ENCODE measurements around the gene PKDREJ.
"Not testable (repeated sequence)": the region's sequence is repeated elsewhere in the genome, so short reads cannot be mapped to it uniquely, and the experiment has no call there.

The PKDREJ gene, protein sequence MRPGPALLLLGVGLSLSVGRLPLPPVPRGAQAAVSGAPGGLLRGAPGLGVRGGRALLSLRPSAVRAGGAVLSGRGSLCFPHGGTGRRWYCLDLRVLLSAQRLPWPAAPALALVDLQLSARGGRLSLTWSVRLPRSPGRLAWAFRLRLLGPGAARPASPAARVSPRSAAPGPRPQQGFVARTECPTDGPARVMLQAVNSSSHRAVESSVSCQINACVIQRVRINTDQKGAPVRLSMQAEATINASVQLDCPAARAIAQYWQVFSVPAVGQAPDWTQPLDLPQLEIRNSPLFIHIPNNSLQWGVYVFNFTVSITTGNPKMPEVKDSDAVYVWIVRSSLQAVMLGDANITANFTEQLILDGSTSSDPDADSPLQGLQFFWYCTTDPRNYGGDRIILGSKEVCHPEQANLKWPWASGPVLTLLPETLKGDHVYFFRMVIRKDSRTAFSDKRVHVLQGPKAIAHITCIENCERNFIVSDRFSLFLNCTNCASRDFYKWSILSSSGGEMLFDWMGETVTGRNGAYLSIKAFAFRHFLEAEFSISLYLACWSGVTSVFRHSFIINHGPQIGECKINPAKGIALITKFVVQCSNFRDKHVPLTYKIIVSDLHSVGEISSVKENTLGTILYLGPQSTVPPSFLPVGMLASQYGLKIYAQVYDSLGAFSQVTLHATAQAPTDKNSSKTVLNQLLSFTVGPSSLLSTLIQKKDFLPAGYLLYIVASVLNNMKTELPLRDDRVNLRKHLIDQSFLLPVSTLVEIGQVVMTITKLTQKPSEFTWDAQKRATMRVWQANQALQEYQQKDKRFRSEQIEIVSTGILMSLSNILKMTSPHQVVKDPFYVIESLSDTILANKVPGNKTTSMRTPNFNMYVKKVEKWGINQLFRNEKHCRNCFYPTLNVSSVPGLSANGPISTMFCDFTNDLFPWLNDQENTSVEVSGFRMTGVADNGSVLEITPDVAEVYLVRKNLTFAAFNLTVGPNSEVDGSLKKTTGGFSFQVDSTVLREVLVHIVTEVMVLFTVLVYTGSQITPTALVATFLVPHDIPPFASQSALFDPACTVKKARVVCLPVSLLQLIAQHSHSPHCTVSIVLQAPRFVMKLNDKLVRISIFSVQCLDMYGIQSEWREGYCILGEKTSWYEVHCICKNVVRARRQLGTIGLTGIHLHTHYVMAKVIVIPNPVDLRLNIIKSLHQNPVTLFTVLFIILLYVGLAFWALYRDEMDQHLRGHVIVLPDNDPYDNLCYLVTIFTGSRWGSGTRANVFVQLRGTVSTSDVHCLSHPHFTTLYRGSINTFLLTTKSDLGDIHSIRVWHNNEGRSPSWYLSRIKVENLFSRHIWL (N-terminal part only)

DNA sequence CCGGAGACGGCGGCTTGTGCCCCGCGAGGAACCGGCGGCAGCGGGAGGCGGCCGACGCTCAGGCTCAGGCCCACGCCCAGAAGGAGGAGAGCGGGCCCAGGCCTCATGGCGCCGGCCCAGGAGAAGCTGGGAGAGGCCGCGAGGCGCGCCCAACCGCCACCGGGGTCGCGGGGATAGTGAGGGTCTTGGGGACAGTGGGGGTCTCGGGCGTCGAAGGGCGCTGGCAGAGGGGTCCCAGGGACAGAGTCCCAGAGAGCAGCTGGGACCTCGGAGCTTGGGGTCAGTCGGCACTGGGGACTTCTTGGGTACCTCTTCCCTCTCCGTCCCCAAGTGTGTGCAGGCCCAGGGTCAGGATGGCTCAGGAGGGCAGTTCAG, at the start of gene PKDREJ:
Gene PKDREJ (minus strand): TSS at position 128 of the 375 bp plus-strand sequence. CDS start 21 bp downstream, at position 107.
- H3K4me3 ChIP-seq (ENCODE audit: low read length) = no peak within 1 kb of the TSS
- no peak for TF ChIP-seq ZNF274 (IDR thresholded peaks at IDR 0.05; ENCODE audit: low read depth, low read length)

DNA sequence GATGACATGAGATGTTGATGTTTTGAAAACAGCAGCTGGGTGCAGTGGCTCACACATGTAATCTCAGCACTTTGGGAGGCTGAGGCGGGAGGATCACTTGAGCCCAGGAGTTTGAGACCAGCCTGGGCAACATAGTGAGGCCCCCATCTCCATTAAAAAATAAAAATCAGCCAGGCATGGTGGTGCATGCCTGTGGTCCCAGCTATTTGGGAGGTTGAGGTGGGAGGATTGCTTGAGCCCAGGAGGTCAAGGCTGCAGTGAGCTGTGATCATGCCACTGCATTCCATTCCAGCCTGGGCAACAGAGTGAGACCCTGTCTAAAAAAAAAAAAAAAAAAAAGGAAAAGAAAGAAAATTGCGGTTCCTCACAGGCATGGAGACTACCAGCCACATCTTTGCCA, 49.7 kb upstream of the PKDREJ start:
- not testable (repeated sequence) for H3K4me3 ChIP-seq (ENCODE audit: low read length)

DNA sequence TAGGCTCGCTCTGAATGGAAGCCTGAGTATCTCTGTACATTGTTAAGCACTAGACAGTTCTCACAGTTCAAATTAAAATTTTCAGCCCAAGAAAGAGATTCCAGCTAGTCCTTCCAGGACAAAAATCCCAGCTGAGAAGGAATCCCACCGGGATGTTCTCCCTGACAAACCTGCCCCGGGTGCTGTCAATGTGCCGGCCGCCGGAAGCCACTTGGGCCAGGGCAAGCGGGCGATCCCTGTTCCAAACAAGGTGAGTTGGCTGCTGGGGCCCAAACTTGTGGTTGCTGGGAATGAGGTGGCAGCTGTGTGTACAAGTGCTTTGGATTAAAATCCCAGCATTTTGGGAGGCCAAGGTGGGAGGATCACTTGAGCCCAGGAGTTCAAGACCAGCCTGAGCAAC, 48.9 kb upstream of the PKDREJ start:
- no peak overlapping the region for H3K4me3 ChIP-seq (ENCODE audit: low read length)
- TF ChIP-seq ZNF274 (IDR thresholded peaks at IDR 0.05; ENCODE audit: low read depth, low read length) = no peak

GRCh38 chr22:46309526-46310085, 46.5 kb upstream of the PKDREJ start:
- no peak overlapping the region for H3K4me3 ChIP-seq (ENCODE audit: low read length)
- TF ChIP-seq ZNF274 (IDR thresholded peaks at IDR 0.05; ENCODE audit: low read depth, low read length) = no peak

DNA sequence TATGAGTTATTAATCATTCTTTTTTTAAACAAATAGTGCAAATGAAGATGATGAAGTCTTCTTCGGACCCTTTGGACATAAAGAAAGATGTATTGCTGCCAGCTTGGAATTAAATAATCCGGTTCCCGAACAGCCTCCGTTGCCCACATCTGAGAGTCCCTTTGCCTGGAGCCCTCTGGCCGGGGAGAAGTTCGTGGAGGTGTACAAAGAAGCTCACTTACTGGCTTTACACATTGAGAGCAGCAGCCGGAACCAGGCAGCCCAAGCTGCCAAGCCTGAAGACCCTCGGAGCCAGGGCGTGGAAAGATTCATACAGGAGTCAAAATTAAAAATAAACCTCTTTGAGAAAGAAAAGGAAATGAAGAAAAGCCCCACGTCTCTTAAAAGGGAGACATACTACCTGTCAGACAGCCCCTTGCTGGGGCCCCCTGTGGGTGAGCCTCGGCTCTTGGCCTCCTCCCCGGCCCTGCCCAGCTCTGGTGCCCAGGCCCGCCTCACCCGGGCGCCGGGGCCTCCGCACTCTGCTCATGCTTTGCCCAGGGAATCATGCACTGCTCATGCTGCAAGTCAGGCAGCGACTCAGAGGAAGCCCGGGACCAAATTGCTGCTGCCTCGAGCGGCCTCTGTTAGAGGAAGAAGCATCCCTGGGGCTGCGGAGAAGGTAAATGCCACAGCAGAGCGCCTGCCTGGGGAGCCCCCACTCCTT, 45.3 kb upstream of the PKDREJ start:
- no peak for TF ChIP-seq ZNF274 (IDR thresholded peaks at IDR 0.05; ENCODE audit: low read depth, low read length)
- H3K4me3 ChIP-seq (ENCODE audit: low read length) = no peak overlapping the region

GRCh38 chr22:46303347-46303965, 40.3 kb upstream of the PKDREJ start:
- H3K4me3 ChIP-seq (ENCODE audit: low read length) = no peak overlapping the region
- TF ChIP-seq ZNF274 (IDR thresholded peaks at IDR 0.05; ENCODE audit: low read depth, low read length) = no peak

GRCh38 chr22:46300491-46300890, 37.3 kb upstream of the PKDREJ start:
- TF ChIP-seq ZNF274 (IDR thresholded peaks at IDR 0.05; ENCODE audit: low read depth, low read length) = no peak
- no peak overlapping the region for H3K4me3 ChIP-seq (ENCODE audit: low read length)

- H3K4me3 ChIP-seq (ENCODE audit: low read length) = no peak overlapping the region
- no peak for TF ChIP-seq ZNF274 (IDR thresholded peaks at IDR 0.05; ENCODE audit: low read depth, low read length)
Observed at GRCh38 chr22:46299101-46299500, 36.0 kb upstream of the PKDREJ start.

- TF ChIP-seq ZNF274 (IDR thresholded peaks at IDR 0.05; ENCODE audit: low read depth, low read length) = no peak
Observed at GRCh38 chr22:46297151-46297812, 34.1 kb upstream of the PKDREJ start.

DNA sequence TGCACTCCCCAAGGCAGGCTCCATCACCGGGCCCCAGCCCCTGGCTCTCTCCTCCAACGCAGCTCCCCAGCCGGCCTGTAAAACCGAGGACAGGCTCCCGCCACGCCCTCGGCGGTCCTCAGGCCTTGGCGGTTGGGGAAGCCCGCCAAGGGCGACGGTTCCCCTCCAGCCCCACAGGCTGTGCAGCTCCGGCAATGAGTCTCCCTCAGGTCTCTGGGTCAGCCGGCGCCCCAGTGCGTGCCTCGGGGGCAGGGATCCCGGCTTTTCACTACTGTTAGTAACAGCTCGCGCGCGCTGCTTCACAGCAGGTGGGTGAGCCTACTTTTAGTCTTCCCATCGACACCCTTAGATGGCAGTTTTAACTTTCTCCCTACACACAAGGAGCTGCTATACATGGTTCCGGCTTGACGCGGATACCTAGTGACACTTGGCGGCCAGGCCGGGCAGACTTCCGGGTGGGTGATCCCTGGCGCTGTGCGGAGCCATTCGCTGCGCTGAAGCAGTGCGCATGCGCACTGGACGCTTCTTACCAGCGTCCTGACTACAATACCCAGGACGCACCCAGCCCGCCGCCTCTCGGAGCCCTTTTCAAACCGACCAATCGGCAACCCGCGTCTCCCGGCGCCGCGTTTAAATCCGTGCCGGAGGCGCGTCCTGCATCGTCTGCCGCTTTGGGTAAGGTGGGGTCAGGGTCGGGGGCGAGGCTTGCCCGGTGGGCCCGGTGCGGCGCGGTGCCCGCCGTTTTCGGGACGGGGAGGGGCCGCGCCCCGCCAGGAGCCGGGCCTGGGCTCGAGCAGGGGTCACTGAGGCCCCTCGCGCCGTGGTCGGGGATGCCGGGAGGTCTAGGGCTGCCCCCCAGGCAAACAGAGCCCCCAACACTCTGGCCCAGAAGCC, 33.4 kb upstream of the PKDREJ start, which contains the start of gene GTSE1:
Gene GTSE1 (plus strand): TSS at position 614 of the 894 bp plus-strand sequence. CDS start 531 bp downstream, outside the sequence.
- peak within 1 kb of the TSS; percentile 76 for H3K4me3 ChIP-seq (ENCODE audit: low read length)
- no peak for TF ChIP-seq ZNF274 (IDR thresholded peaks at IDR 0.05; ENCODE audit: low read depth, low read length)

More at GRCh38 chr22:46297151-46297812, 34.1 kb upstream of the PKDREJ start:
- H3K4me3 ChIP-seq (ENCODE audit: low read length) = peak overlapping the region; percentile 76

GRCh38 chr22:46295277-46295971, 32.3 kb upstream of the PKDREJ start:
- no peak for TF ChIP-seq ZNF274 (IDR thresholded peaks at IDR 0.05; ENCODE audit: low read depth, low read length)
- H3K4me3 ChIP-seq (ENCODE audit: low read length) = peak overlapping the region; percentile 58
